Peyer's patch (tissue), 4 donors: ENCODE data around the gene CCDC160. TPM values are rescaled to one million over a fixed set of nuclear protein-coding genes. Genes with fewer than 3 reads are reported as not detected.
"Not testable (repeated sequence)": the region's sequence is repeated elsewhere in the genome, so short reads cannot be mapped to it uniquely, and the experiment has no call there.

Source experiments
- DNase-seq, 3 donors: peaks; one replicate each; pipeline ENCODE4 v3.0.0-alpha.2; 2017 to 2019
- H3K27ac ChIP-seq, 4 donors: fragments of 200-600 bp; sonication (generic); one replicate each; pipeline ENCODE4 v1.5.1; 2016 to 2019
- H3K27me3 ChIP-seq, 2 donors: fragments of 200-600 bp; sonication (generic); one replicate each; pipeline ENCODE4 v1.5.1; 2019
- H3K36me3 ChIP-seq, 3 donors: fragments of 200-600 bp; sonication (generic); one replicate each; pipeline ENCODE4 v1.5.1; 2016 to 2019
- H3K4me1 ChIP-seq, 4 donors: fragments of 200-600 bp; sonication (generic); one replicate each; pipeline ENCODE4 v1.5.1; 2016 to 2019
- H3K4me3 ChIP-seq, 4 donors: fragments of 200-600 bp; sonication (generic); 1 replicate in 3 of 4; 2 replicates in 1 of 4; pipeline ENCODE4 v1.5.1; 2016 to 2019; ENCODE audit warnings: mild to moderate bottlenecking in 1 of 4
- H3K9me3 ChIP-seq, 4 donors: fragments of 200-600 bp; sonication (generic); one replicate each; pipeline ENCODE4 v1.5.1; 2016 to 2019; ENCODE audit warnings: mild to moderate bottlenecking in 1 of 4
- CTCF ChIP-seq, 6 experiments: fragments of 450-650 bp in 4 of 6; fragments of 200-600 bp in 2 of 6; sonication (generic) in 1 of 6; IDR thresholded peaks; one replicate each; pipeline ENCODE4 v1.5.1; 2017 to 2019; ENCODE audit warnings: antibody characterized with exemption in 6 of 6, mild to moderate bottlenecking in 3 of 6, moderate library complexity in 1 of 6
- POLR2A ChIP-seq, 2 donors: fragments of 450-650 bp; IDR thresholded peaks; one replicate each; pipeline ENCODE4 v1.5.1; 2017; ENCODE audit warnings: antibody characterized with exemption in 2 of 2, mild to moderate bottlenecking in 2 of 2, moderate library complexity in 2 of 2
- total RNA-seq, 4 donors: library from RNA; depleted of rRNA; stranded (reverse); fragments of >200 nt; gene quantifications; one replicate each; pipeline ENCODE4 v1.1.0, GENCODE V29; 2016

CCDC160 gene
- total RNA-seq, 4 donors from 2014 or later, result not detected

- no peaks in the 10 kb centered on the region for H3K9me3 ChIP-seq
- no peaks in the 10 kb centered on the region for H3K4me1 ChIP-seq
- no peak for DNase-seq
- no peak for TF ChIP-seq CTCF (IDR thresholded peaks at IDR 0.05)
- TF ChIP-seq POLR2A (IDR thresholded peaks at IDR 0.05), result no peak
- no peaks in the 10 kb centered on the region for H3K27me3 ChIP-seq
- H3K36me3 ChIP-seq, result no peaks in the 10 kb centered on the region
- H3K27ac ChIP-seq, result no peak overlapping the region
- H3K4me3 ChIP-seq, result no peak overlapping the region
Measured at GRCh38 chrX:134210465-134210864, 26.5 kb upstream of the CCDC160 start.

- H3K4me3 ChIP-seq, result no peak overlapping the region
- no peaks in the 10 kb centered on the region for H3K4me1 ChIP-seq
- no peak for DNase-seq
- H3K36me3 ChIP-seq, result no peaks in the 10 kb centered on the region
- H3K27me3 ChIP-seq, result no peaks in the 10 kb centered on the region
- no peak for TF ChIP-seq POLR2A (IDR thresholded peaks at IDR 0.05)
- TF ChIP-seq CTCF (IDR thresholded peaks at IDR 0.05), result no peak
- no peak overlapping the region for H3K27ac ChIP-seq
- no peaks in the 10 kb centered on the region for H3K9me3 ChIP-seq
Measured at GRCh38 chrX:134235236-134235635, 1.7 kb upstream of the CCDC160 start.

GRCh38 chrX:134238144-134238543 is 1.2 kb downstream of the CCDC160 start:
- H3K27me3 ChIP-seq, H3K4me1 ChIP-seq, H3K27ac ChIP-seq, H3K9me3 ChIP-seq, DNase-seq, H3K36me3 ChIP-seq, H3K4me3 ChIP-seq: not testable (repeated sequence)

GRCh38 chrX:134239016-134239415 is 2.0 kb downstream of the CCDC160 start:
- Histone ChIP-seq H3K9me3 (no peaks in the 10 kb centered on the region), H3K4me3 (no peak overlapping the region), H3K27me3 (no peaks in the 10 kb centered on the region), H3K27ac (no peak overlapping the region), H3K36me3 (no peaks in the 10 kb centered on the region), H3K4me1 (no peaks in the 10 kb centered on the region)
- no peak for TF ChIP-seq CTCF (IDR thresholded peaks at IDR 0.05)
- no peak for DNase-seq

GRCh38 chrX:134240209-134240608 is 3.2 kb downstream of the CCDC160 start:
- H3K27ac ChIP-seq, result no peak overlapping the region
- DNase-seq, result no peak
- H3K27me3 ChIP-seq, result no peaks in the 10 kb centered on the region
- TF ChIP-seq POLR2A (IDR thresholded peaks at IDR 0.05) (no peak), CTCF (IDR thresholded peaks at IDR 0.05) (no peak)
- H3K36me3 ChIP-seq, result no peaks in the 10 kb centered on the region
- H3K9me3 ChIP-seq, result no peaks in the 10 kb centered on the region
- no peaks in the 10 kb centered on the region for H3K4me1 ChIP-seq
- H3K4me3 ChIP-seq, result no peak overlapping the region

- H3K9me3 ChIP-seq, result no peaks in the 10 kb centered on the region
Measured at GRCh38 chrX:134241960-134242619, 5.1 kb downstream of the CCDC160 start.

More at GRCh38 chrX:134241960-134242619, 5.1 kb downstream of the CCDC160 start:
- no peak overlapping the region for H3K27ac ChIP-seq
- H3K4me3 ChIP-seq, result no peak overlapping the region
- TF ChIP-seq CTCF (IDR thresholded peaks at IDR 0.05) (no peak), POLR2A (IDR thresholded peaks at IDR 0.05) (no peak)
- no peak for DNase-seq
- no peaks in the 10 kb centered on the region for H3K27me3 ChIP-seq
- H3K36me3 ChIP-seq, result no peaks in the 10 kb centered on the region
- no peaks in the 10 kb centered on the region for H3K4me1 ChIP-seq
